HG03064 (cell line): ENCODE data around the gene CPEB1.
A peak's percentile ranks its signal among the peaks of the same experiment; 100 is the strongest.
"Not testable (repeated sequence)": the region's sequence is repeated elsewhere in the genome, so short reads cannot be mapped to it uniquely, and the experiment has no call there.

ENCODE experiments used
- ATAC-seq: cut with Tn5 transposase; IDR thresholded peaks from one replicate; pipeline ENCODE4 v1.9.1; 2021; ENCODE audit warnings: low read depth; ENCODE audit not compliant: unreplicated experiment

Gene CPEB1

DNA sequence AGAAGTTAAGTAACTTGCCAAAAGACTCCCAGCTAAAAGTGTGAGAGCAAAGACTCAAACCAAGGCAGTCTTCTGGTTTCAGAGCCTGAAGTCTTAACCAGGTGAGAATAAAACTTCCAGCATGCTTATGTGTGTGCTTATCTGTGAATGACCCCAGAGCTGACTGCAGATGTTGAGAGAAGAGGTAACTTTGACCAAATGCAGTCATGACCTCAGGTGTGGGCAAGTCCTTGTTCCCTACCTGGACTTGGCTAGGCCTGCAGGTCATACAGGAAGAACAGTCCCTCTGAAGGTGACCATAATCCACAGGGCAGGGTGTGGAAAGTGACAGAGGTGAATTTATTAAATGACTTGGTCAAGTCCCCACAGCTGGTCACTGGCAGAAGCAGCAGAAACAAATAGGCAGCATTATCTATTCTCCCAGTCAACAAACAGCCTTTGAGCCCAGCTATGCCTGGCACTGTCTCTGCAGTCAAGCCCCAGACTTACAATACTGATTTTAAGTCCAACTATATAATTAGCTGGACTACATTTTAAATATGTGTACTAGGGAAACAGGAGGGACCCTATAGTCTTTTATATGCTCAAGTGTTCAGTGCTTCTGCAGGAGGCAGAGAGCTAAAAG is 3.0 kb upstream of the CPEB1 start:
- ATAC-seq: no peak

DNA sequence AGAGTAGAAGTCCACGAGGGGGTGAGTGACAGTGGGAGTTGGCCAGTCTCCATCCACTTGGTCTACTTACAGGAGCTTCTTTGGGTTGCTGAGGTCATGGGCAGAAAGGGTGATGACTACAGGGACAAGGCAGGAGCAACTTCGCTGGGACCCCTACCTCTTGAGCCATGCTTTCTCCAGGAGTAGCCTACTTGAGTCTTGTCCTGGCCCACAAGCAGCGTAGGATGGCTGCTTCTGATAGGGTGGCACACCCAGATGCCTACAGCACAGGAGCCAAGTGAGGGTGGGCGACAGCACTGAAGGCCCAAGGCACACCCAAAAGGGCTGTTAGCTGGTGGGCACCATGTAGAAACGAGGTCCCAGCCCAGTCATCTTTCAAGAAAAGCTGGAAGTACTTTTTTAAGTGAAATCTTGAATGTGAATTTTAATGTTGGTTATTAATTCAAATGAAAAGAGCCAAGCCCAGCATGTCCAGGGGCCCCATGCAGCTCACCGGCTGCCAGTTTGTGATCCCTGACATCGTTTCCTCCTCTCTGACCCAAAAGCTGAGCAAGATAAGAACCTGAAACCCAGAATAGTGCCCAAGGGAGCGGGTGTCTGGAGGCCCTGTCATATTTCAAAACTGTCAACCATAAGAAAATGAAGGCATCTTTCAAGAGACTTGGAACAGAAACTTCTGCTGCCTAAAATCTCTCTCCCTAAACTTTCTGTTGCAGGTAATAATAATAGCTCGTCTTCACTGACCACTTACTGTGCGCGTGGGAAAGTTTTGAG is 2.2 kb upstream of the CPEB1 start:
- no peak for ATAC-seq

DNA sequence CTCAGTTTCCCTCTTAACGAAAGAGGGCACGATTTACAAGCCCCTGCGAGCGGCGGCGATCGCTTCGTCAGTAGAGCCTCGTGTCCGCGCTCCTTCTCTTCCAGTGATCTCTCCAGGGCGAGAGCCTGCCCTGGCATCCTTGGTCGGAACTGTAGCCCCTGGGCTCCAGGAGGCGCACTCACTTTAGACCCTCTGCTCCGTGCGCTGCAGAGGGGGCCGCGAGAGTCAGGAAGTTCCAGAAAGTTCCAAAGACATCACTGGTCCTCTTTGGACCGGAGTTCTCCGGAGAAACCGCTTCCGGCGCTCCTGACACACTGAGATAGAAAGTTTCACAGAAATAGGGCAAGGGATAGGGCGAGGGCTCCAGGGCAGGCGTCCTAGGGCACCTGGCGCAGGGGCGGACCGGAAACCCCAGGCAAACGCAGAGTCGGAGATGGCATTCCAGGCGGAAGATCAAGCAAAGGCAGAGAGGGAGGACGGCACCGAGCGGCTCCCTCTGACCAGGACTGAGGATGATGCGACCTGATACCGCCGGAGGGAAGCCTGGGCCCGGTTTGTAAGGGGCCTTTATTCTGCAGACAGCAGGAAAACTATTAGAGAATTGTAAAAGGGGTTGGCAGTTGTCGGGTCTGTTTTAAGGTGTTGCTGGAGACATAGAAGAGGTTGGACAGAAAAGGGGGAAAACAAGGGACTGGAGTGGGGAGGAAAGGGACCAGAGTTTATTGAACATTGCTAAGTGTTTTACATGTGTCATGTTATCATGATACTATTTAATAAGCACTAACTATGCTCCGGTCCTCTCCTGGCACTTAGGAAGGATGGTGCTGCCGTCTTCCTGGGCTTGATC is 1.3 kb upstream of the CPEB1 start:
- ATAC-seq: no peak

DNA sequence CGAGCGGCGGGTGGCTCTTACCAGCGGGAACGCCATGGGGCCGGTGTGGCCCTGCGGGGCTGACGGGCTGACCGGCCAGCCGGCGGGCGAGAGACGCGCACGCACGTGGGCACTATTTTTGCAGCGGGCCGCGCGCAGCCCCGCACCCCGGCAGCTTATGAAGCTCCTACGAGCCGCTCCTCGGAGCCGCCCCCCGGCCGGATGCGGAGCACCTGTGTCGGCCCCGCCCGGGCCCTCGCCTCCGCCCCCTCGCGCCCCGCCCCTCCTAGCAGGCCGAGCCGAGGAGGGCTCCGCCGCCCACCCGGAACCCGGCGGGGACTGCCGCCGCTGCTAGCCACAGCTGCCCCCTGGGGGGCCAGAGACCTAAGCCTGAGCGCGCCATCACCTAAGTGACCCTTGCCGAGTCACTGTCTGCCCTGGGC is 683 bp upstream of the CPEB1 start:
- ATAC-seq: peak; percentile 52

DNA sequence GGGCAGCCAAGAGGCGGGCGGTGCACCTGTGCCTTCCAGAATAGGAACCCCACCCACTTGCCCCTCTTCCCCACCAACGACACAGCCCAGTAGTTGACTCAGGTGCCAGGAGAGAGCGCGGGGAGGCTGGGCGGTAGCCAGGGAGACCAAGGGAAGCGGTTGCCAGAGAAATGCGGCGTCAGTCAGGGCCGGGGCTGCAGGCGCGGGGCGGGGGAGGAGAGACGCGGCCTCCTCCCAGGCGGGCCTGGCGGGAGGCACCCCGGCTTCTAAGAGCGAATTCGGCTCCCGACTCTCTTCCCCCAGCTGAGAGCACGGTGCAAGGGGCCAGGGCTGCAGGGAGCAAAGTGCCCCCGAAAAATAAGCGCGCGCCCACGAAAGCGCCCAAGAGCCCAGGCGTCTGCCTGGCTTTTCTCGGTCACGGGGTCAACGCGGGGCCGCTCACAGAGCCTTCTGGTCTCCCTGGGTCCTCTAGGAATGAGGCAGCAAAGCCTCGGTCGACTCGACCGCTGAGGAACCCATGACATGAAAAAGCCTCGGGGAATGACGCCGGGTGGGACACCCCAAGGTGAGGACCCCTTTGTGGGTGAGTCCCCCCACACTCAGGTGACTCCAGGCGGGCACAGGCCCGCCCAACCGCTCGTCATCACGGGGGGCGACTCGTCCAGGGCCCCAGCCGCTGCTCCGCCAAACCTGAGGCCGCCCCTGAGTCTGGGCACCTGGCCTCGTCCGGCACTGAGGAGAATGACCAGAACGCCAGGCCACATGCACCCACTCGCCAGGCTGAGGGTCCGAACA is 716 bp downstream of the CPEB1 start:
- ATAC-seq: no peak

DNA sequence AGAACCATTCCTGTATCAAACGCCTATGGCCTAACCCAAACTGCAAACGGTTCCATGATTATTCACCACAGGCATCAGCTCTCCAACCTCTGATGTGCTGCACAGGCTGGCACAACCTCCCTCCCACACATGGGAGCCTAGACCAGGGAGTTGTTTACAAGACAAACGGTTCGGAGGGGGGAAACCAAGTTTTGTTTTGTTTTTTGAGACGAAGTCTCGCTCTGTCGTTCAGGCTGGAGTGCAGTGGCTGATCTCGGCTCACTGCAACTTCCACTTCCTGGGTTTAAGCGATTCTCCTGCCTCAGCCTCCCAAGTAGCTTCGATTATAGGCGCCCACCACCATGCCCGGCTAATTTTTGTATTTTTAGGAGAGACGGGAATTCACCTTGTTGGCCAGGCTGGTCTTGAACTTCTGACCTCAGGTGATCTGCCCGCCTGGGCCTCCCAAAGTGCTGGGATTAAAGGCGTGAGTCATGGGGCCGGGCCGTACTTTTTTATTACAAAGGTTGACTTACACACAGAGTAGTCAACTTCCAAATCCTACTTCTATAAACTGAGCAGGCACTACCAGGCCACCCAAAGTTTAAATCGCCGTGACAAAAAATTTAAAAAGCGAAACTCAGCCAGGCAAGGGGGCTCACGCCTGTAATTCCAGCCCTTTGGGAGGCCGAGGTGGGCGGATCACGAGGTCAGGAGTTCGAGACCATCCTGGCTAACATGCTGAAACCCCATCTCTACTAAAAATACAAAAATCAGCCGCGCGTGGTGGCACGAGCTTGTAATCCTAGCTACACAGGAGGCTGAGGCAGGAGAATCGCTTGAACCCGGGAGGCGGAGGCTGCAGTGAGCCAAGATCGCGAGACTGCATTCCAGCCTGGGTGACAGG is 2.0 kb downstream of the CPEB1 start:
- ATAC-seq: not testable (repeated sequence)

DNA sequence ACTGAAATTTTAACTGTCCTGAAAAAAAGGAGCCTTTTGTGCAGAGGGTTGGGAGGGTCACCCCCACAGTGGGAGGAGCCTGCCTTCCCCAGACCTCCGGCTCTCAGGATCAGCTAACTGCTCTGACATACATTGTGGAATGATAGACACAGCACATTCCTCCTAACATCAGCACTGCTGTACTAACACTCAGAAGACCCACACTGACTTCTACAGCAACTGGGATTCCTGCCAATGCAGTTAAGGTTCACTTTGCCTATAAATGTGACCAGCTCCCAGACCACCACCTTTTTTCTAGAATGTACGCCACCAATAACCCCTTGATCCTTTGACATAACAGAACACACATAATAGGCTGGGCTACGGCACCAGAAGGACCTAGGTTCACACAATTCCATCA is 3.2 kb downstream of the CPEB1 start:
- no peak for ATAC-seq

DNA sequence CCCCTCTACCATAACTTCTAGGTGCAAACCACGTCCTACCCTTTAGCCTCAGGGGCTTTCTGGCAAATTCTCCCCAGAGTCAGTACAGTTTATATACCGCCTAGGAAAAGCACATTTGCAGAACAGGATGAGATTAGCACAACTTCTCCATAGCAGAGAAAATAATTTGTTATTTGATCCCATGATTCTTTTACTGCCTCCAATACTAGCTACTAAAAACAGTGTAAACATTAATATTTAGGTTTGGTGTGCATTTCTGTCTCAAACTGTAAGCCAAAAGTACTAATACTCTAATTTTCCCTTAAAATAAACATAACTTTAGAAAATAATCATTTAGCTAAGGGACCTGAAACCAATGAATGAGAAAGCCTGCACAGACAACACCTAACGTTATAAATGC is 4.5 kb downstream of the CPEB1 start:
- no peak for ATAC-seq

DNA sequence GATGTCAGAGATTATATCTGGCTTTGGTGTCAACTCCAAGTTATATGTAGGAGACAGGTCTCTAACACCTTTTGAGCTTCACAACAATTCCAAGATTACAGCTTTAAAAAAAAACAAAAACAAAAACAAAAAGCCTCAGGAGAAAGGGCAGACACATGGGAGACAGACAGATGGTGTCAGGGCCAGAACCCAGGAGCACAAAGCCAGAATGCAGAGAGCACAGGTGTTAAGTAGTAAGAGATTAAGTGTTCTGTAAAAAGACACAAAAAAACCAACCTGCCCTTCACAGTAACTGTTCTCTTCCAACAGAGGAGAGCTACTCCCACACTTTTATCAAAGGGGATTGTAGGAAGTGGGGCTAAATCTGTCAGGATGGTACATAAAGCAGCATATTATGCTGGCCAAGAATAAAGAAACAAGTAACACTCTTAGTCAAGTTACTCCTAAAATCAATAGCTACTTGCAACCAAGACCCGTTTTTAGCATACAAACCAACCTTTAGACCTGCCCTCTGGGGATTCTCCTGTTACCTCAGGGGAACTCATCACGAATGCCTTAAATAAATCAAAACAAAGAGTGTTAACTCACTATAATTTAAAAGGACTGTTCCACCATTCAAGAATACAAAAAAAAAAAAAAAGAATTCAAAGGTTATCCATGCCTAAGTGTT is 5.9 kb downstream of the CPEB1 start:
- no peak for ATAC-seq

DNA sequence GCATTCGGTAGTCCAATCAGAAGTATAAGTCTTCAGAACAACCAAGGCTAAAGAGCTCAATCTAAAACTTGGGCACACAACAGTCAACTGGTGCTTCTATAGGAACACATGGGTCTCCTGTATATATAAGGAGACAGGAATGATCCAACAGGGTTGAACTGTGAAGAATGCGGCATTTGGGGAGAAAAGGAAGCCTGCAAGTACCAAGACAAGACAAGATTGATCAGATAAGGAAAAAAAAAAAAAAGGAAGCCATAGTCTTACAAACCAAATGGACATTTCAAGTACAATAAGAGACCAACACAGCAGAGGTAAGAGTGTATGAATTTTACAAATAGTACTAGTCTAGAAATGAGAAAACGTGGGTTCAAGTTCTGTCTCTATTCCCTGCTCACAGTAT is 6.5 kb downstream of the CPEB1 start:
- no peak for ATAC-seq

DNA sequence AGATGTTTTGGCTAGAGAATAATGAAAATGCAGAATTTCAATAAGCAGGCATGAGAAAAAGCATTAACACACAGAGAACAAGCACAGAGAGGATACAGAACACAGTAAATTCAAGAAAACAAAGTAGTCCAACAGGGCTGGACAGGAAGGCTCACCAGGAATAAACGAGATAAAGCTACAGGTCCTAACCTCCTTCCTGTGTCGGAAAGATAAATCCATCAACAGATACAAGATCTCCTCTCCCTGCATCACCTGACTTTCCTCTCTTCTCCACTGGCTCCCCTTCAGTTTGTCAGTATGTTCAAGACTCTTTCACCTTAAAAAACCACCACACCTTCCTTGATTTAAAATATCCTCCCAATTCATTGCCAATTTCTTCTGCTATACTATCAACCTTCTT is 11.4 kb downstream of the CPEB1 start:
- no peak for ATAC-seq

DNA sequence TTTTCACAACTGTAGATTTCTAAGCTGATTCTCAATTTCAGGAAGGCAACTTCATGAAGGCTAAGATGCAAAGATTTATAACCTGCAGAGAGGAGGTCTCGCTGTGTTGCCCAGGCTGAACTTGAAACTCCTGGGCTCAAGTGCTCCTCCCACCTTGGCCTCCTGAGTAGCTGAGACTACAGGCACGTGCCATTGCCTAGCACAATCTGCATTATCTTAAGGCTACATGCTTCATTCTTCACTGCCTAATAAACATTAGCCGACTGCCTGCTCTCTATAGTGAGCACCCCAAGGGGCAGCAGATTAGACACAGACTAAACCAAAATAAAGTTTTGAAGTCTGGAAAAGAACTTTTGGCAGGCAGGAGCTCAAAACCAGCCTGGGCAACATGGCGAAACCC is 17.1 kb downstream of the CPEB1 start:
- no peak for ATAC-seq

DNA sequence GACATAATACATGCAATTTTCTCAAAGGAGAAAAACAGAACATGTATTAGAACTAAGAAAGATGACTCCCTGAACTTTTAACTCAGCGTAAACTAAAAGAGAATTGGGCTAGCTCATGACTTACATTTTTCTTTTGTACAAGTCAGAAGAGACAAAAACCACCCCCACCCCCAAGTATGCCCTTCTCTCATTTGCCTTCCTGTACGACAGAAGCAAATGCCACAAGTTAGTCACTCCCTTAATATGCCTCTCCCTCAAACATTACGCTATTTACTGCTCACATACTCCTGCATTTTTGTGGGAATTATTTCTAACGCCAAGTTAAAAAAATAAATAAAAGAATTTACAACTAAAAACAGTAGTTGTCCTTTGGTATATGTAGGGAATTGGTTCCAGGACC is 22.0 kb downstream of the CPEB1 start:
- no peak for ATAC-seq

DNA sequence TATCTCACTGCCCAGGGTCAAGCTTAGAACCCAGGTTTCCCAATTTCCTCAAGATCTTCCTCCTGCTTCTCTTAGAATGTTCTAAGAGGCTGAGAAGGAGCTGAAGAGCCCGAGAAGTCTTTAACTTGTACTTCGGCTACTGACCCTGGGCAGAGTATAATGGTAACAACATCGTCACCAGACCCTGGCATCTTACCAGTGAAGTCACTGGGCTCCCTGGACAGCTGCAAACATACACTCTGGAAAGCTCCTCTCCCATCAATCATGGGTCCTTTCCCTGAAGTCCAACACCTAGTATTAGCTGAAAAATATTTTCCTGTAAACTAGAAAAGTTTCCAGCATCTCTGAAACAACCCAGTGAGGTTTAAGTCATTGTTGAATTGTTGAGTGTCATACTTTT is 22.7 kb downstream of the CPEB1 start:
- ATAC-seq: no peak

DNA sequence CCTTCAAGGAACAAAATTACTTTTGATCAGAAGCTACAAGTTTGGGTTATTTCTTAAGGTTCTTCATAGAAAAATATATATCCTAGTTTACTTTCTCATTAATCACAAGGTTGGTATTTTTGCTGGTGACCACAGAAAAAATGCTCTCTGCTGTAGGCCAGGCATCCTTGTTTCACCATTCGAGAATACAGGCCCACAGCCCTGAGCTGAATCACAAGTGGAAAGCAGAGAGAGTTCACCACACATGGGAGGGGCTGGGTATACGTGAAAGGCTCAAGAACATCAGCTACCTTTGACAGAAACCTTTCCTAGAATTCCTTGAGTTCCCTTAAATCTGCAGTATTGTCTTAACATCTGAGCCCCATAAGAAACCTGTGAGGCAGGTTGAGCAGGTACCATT is 23.2 kb downstream of the CPEB1 start:
- ATAC-seq: no peak

DNA sequence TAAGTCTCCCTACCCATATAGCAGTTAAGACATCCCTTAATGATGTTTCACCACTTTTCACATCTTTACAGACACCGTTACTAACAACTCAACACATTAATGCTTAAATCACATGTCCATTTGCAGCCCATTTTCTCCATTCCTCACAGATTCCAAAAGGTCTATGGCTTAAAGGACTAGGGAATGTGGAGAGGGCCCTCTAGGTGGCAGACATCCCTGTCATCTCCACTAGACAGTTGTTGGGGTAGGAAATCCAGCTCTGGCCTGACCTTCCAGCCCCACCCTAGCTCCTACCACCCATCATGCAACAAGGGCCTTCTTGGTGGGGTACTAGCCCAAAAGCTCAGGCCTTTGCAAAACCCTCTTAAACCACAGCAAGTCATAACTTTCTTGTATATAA is 25.2 kb downstream of the CPEB1 start:
- ATAC-seq: no peak

DNA sequence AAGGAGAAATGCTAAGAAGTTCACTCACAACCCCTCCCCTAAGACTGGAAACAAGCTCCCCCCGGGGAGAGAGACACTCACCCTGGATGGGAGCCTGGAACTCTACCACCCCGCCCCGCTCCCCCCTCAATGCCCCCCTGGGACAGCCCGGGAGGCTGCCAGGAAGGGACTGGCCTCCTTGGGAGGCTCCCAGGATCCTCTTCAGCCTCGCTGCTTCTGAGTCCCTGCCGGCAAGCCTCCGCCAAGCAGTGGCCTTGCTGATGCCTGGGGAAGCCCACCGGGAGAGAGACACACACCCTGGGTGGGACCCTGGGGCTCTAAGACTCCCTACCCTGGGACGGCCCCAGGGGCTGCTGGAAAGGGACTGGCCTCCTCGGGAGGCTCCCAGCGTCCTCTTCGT is 33.4 kb downstream of the CPEB1 start:
- ATAC-seq: no peak

DNA sequence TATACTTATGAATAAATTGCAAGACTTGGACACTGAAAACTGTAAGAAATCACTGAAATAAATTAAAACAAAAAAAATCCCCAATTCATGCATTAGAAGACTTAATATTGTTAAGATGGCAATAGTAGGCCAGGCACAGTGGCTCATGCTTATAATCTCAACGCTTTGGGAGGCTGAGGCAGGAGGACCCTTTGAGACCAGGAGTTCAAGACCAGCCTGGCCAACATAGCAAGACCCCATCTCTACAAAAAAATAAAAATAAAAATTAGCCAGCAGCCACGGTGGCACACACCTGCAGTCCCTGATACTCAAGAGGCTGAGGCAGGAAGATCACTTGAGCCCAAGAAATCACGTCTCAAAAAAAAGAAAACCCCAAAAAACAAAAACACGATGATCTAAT is 35.8 kb downstream of the CPEB1 start:
- no peak for ATAC-seq

DNA sequence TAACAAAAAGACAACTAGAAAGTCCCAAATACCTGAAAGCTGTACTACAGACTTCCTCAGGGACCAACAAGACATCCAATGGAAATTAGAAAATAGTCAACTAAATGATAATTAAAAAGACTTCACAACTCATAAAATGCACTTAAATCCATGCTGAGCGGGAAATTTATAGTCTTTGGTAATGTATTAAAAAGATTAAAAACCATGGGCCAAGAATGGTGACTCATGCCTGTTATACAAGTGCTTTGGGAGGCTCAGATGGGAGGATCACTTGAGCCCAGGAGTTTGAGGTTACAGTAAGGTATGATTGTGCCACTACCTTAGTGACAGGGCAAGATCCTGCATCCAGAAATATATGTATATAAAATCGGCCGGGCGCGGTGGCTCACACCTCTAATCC is 45.0 kb downstream of the CPEB1 start:
- no peak for ATAC-seq
